Activated CD8-positive, alpha-beta memory T cell treated with anti-CD3 and anti-CD28 coated beads for 48 hours (primary cell): Measurements from ENCODE around the gene THBD.

Experiments used
- DNase-seq, 3 experiments: peaks; one replicate each; pipeline ENCODE4 v3.0.0-alpha.2; 2020; ENCODE audit warnings: low read depth in 2 of 3, low spot score in 2 of 3

THBD gene

DNA sequence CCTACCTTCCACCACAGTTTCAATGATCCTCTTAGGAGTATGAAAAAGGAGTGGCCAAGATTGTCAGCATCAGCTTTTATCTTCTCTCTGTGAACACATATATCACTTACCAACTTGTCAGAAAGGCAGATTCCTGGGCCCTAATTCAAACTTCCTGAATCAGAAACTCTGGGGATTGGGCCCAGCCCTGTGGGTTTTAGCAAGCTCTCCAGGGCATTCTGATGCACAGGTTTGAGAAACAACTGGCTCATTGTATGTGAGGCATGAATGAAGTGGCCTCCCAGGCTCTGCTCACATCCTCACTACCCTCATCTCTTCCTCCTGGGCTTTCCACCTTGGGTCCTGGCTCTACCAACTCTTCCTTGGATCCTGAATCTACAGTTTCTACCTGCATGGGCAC is 13.2 kb upstream of the THBD start:
- no peak for DNase-seq

DNA sequence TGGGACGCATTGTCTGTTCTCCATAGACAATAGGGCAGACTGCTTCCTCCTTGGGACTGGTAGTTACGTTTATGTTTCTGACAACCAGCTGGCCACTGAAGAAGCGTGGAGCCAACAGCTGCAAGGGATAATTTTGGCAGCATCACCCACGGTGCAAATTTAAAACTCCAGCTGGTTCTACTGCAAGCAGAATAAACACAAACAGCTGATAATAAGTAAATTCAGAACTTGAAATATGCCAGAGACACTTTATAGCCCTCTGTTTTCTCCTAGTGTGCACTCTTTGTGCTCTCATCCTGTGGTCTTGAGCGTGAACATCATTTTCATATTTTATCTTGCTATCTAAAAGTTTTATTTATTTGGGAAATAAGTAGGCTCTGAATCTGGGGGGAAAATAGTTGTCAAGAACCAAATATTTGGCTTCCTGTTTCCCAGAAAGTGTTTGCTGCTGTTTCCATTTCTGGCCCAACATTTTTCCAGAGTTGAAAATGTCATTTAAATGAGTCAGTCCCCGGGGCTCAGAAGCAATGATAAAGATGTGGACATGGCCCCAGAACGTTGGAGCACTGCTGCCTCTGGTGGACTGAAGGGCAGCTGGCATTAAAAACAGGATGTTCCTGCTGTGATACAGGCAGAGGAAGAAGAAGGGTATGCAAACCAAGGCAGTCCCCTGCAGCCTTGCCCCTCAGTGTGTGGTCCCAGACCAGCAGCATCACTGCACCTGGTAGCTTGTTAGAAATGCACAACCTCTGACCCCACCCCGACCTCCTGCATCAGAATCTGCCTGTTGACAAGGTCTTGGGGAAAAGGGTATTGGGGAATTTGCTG is 12.5 kb upstream of the THBD start:
- no peak for DNase-seq

GRCh38 chr20:23061262-23061661 is 11.8 kb upstream of the THBD start:
- DNase-seq = no peak

GRCh38 chr20:23060629-23061028 is 11.2 kb upstream of the THBD start:
- no peak for DNase-seq

DNA sequence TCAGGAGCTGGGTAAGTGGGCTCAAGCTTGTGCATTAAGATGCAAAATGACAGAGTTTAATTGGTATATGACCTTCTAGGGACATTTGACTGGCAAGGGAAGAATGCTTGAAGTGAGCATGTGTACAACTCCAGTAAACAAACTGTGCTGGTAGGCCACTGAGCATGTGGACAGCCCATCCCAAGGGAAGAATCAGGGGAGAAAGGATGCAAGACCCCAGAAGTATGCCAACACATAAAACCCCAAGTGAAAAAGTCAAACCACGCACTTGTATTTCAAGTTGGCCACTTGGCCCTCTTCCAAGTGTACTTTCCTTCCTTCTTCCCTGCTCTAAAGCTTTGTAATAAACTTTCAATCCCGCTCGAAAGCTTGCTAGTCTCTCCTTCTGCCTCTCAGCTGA is 10.4 kb upstream of the THBD start:
- DNase-seq = no peak

DNA sequence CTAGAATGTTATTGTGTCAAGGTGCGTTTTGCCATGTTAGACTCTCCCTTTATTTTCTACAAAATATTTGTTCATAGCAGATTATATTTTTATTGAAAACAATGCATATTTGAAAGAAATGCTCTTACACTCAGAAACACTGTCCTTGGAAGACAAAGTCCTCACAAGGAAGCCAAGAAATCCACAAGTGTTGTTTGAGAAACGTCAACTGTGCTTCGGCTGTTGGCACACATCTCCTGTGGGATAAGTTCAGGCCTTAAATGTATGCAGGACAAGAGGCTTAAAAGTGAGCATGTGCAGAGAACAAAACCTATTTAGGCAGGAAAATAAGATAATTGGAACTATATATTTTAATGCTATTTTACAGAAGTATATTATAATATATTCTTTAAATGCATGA is 9.5 kb upstream of the THBD start:
- DNase-seq = no peak

DNA sequence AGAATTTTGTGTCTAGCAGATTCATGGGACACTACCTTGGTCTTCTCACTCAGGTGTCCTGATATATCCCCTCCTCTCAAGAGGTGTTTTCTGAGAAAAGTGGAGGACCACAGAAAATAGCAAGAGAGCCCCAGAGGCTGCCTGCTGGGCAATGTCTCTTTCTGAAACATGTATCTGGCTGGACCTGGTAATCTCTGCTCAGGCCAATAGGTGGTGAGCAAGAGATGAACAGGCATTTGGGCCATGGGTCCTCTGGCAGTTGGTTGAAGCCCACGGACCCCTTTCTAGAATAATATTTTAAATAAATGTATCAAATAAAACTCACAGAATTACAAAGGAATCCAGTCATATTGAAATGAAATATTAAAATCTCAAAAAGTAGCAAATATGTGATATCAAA is 8.8 kb upstream of the THBD start:
- no peak for DNase-seq

- DNase-seq = no peak
These were observed 3.4 kb upstream of the THBD start for GRCh38 chr20:23052904-23053303.

- DNase-seq = no peak
These were observed 1.6 kb upstream of the THBD start for GRCh38 chr20:23050847-23051627.

DNA sequence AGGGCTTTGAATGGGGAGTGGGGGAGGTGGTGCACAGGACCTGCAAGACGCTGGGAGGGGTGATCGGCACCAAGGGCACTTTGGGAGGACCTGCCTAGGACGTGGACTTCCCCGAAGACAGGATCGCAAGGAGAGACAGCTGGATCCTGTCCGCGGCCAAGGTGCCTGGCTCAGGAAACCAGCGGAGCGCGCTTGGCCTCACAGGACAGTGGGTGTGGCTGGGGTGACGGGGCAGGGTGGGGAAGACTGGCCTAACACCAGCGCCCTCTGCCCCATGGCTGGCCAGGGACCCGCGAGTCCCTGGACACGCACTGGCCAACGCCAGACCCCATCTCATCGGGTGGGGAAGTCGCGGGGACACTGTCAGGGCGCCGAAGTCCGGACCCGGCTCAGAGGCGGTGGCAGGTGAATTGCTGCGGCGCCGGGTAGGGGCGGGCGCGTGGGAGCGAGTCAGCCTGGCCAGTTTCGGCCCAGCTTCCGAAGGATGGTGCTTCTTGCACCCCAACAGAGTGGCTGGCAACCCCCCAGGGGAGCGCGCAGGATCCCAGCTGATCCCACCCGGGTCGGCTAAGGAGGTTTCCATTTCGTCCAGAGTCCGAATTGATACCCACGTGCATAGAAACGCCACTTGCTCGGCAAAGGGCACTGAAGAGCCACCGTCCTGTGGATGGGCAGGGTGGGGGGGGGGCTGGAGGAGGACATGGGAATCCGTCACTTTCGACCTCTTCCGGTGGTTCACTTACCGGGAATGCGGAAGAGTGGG is 785 bp upstream of the THBD start:
- no peak for DNase-seq

DNA sequence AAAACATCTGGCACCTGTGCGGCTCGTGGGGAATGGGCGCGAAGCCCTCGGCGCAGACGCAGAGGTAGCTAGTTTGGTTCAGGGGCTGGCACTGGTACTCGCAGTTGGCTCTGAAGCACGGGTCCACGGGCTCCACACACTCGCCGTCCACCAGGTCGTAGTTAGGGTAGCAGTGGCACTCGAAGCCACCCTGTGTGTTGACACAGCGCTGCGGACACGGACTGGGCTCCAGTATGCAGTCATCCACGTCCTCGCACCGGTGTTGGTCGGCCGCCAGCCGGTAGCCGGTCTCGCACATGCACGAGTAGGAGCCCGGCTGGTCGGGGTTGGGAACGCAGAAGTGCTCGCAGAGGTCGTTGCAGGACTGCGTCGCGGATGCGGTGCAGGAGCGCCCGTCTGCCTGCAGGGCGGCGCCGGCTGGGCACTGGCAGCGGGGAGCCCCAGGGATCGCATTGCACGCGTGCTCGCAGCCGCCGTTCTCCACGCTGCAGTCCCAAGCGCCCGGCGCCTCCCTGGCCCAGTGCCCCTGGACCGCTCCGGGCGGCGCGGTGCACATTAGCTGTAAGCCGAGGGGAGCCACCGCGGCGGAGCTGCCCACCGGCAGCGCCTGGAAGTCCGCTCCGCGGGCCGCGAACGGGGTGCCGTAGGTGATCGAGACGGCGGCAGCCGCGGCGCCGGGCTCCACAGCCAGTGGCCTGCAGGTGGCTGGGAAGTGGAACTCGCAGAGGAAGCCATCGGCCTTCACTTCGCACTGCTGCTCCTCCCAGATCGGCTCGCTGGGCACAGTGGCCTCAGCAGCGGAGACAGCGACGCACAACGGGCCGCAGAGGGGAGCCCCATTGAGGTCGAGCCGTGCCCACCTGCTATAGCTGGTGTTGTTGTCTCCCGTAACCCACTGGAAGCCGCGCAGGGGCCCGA is 930 bp downstream of the THBD start:
- DNase-seq = peak in 1 of 3 experiments; percentile 13

GRCh38 chr20:23047738-23048214 is 1.7 kb downstream of the THBD start:
- no peak for DNase-seq

GRCh38 chr20:23047001-23047737 is 2.3 kb downstream of the THBD start:
- no peak for DNase-seq

- DNase-seq = no peak
These were observed 3.0 kb downstream of the THBD start for GRCh38 chr20:23046431-23046830.

- DNase-seq = no peak
These were observed 6.1 kb downstream of the THBD start for GRCh38 chr20:23043376-23043775.

DNA sequence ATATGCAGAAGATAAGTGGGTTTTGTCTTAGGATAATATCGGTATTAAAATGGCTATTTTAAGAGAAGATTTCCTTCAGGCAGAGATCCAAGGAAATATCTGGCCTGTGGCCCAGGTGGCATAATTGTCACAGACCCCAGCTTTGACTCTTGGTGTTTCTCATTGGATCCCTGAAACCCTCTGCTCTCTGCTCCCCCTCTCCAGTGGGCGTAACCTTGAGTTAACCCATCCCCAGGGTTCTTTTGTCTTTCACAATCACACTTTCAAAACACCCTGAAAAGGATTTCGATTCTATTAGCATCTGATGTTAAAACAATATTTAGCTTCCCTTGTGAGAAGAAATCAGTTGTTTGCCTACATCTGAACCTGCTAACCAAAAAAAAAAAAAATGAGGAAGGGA is 7.2 kb downstream of the THBD start:
- no peak for DNase-seq

DNA sequence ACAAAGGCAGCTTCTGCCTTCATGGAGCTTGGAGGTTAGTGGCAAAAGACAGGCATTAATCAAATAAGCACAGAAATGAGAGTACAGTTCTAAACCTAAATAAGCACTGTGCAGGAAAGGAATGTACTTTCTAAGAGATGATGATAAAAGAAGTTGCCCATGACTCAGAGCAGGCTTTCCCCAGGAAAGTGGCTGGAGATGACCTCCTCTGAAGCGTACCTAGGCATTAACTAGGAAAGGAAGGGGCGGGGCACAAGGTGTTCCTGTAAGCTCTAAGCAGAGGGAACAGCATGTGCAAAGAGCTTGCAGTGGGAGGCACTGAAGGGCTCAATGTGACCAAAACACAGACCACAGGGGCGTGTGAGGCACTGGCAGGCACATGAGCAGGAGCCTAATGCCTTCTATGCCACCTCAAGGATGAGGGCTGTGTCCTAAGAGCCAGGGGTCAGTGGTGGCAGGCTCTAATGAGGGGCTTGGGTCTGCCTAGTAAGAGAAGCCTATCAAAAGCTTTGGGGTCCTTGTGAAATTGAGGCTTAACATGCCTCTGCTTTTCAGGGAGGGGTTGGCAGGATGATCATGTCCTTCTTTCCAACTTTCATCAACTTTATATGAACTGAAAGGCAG is 9.5 kb downstream of the THBD start:
- no peak for DNase-seq

DNA sequence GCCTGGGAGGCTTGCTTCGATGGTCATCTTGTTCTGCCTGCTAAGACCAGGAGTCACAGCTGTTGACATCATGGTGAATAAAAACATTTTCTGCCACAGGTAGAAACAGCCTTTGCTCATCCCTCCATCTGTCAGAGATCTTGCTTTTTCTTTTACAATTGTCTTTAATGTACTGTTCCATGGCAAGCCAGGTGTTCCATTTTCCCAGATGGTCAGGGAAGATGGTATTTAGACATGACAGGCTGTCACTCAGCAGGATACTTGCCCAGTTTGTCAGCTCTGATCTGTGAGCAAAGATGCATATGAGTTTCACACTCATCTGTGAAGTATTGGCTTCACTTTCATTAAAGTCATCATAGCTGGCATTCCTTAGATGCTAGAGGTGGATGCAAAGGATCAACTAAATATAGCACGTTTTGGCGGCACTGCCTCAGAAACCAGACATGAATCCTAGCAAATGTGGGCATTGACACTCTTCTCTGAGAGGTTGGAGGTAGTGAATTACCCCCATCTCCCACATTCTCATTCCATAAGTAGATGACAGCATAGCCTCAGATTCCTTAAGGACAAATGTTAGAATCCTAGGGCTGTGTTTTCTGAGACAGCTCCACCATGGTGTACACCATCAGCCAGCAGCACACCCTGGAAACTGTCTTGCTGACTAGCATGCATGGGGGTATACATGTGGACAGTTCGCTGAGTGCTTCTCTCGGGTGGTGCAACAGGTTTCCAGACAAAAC is 10.2 kb downstream of the THBD start:
- DNase-seq = no peak

GRCh38 chr20:23037017-23037481 is 12.4 kb downstream of the THBD start:
- DNase-seq = no peak
